ENCODE measurements around the gene IL19. TPM values are rescaled to one million over a fixed set of nuclear protein-coding genes. Genes with fewer than 3 reads are reported as not detected.
A peak's percentile ranks its signal among the peaks of the same experiment; 100 is the strongest.

IL19 gene
- total RNA-seq, 2 experiments from 2014 or later, result not detected

- POLR2A ChIA-PET, result no interaction called here
- Histone ChIP-seq H4K20me1 (ENCODE audit: insufficient read depth, low read length) (no peaks in the 10 kb centered on the region), H2AFZ (ENCODE audit: low read length) (no peak overlapping the region), H3K4me1 (ENCODE audit: insufficient read depth, low read length, poor library complexity, severe bottlenecking) (peaks cover 4% of the 10 kb centered on the region), H3K36me3 (ENCODE audit: insufficient read depth, low read length) (no peaks in the 10 kb centered on the region), H3K27ac (ENCODE audit: low read depth, low read length, poor library complexity, severe bottlenecking) (no peak overlapping the region), H3K79me2 (ENCODE audit: insufficient read depth, low read depth, low read length) (no peaks in the 10 kb centered on the region), H3K9me2 (ENCODE audit: insufficient read depth, low read length) (no peaks in the 10 kb centered on the region), H3K4me3 (ENCODE audit: low read depth, low read length, poor library complexity, severe bottlenecking) (no peak overlapping the region), H3K4me2 (ENCODE audit: low read length) (no peak overlapping the region), H3K9me3 (ENCODE audit: low read length) (no peaks in the 10 kb centered on the region)
- CTCF ChIA-PET (ENCODE audit: unreplicated experiment), result no interaction called here
- intact Hi-C loops (cut with micrococcal nuclease; ENCODE audit: unreplicated experiment), result no loop called here
- no peak for TF ChIP-seq EZH2phosphoT487 (IDR thresholded peaks at IDR 0.05; ENCODE audit: borderline replicate concordance, low read depth, low read length)
- TF ChIP-seq, protein P1, sequence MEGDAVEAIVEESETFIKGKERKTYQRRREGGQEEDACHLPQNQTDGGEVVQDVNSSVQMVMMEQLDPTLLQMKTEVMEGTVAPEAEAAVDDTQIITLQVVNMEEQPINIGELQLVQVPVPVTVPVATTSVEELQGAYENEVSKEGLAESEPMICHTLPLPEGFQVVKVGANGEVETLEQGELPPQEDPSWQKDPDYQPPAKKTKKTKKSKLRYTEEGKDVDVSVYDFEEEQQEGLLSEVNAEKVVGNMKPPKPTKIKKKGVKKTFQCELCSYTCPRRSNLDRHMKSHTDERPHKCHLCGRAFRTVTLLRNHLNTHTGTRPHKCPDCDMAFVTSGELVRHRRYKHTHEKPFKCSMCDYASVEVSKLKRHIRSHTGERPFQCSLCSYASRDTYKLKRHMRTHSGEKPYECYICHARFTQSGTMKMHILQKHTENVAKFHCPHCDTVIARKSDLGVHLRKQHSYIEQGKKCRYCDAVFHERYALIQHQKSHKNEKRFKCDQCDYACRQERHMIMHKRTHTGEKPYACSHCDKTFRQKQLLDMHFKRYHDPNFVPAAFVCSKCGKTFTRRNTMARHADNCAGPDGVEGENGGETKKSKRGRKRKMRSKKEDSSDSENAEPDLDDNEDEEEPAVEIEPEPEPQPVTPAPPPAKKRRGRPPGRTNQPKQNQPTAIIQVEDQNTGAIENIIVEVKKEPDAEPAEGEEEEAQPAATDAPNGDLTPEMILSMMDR (conservative IDR thresholded peaks at IDR 0.05; ENCODE audit: low read length), result no peak
- BruUV-seq (replicated peaks), result no TSS peak
- DNase-seq (ENCODE audit: low spot score), result no peak
These were observed 92.7 kb downstream of the IL19 start for GRCh38 chr1:206863266-206863665.

GRCh38 chr1:206864939-206865671 is 94.5 kb downstream of the IL19 start, which contains the start of gene IL20:
Gene IL20, plus strand, starts transcription at chr1:206865623. Its CDS starts 230 bp downstream, at chr1:206865853.
- intact Hi-C loops (cut with micrococcal nuclease; ENCODE audit: unreplicated experiment), result loop anchor here (5.0 kb wide), 2 partner anchors 47 to 117 kb away; no protein-coding TSS in a partner anchor
- no peak within 1 kb of the TSS for H3K4me2 ChIP-seq (ENCODE audit: low read length)
- no peak within 1 kb of the TSS for H3K27ac ChIP-seq (ENCODE audit: low read depth, low read length, poor library complexity, severe bottlenecking)
- BruUV-seq (replicated peaks), result no TSS peak
- no peaks in the 10 kb centered on the region for H3K9me3 ChIP-seq (ENCODE audit: low read length)
- H4K20me1 ChIP-seq (ENCODE audit: insufficient read depth, low read length), result no peaks in the 10 kb centered on the region
- ChIA-PET CTCF (ENCODE audit: unreplicated experiment) (interaction anchor here (1.3 kb wide), 1 partner anchor 48 kb away, joined by 3 read pairs; no protein-coding TSS in a partner anchor), POLR2A (interaction anchor here (1.0 kb wide), 1 partner anchor 117 kb away, joined by 4 read pairs; no protein-coding TSS in a partner anchor)
- DNase-seq (ENCODE audit: low spot score), result peak; percentile 69
- H3K79me2 ChIP-seq (ENCODE audit: insufficient read depth, low read depth, low read length), result no peaks in the 10 kb centered on the region
- no peaks in the 10 kb centered on the region for H3K9me2 ChIP-seq (ENCODE audit: insufficient read depth, low read length)
- H3K36me3 ChIP-seq (ENCODE audit: insufficient read depth, low read length), result no peaks in the 10 kb centered on the region
- H2AFZ ChIP-seq (ENCODE audit: low read length), result no peak within 1 kb of the TSS
- TF ChIP-seq EZH2phosphoT487 (IDR thresholded peaks at IDR 0.05; ENCODE audit: borderline replicate concordance, low read depth, low read length), result no peak
- TF ChIP-seq, protein P1 (conservative IDR thresholded peaks at IDR 0.05; ENCODE audit: low read length), result peak; percentile 89
- H3K4me3 ChIP-seq (ENCODE audit: low read depth, low read length, poor library complexity, severe bottlenecking), result no peak within 1 kb of the TSS
- H3K4me1 ChIP-seq (ENCODE audit: insufficient read depth, low read length, poor library complexity, severe bottlenecking), result no peaks in the 10 kb centered on the region

GRCh38 chr1:206866062-206866461 is 95.5 kb downstream of the IL19 start:
- CTCF ChIA-PET (ENCODE audit: unreplicated experiment), result interaction anchor here (1.3 kb wide), 1 partner anchor 47 kb away, joined by 3 read pairs; no protein-coding TSS in a partner anchor
- POLR2A ChIA-PET, result no interaction called here
- DNase-seq (ENCODE audit: low spot score), result no peak
- intact Hi-C loops (cut with micrococcal nuclease; ENCODE audit: unreplicated experiment), result loop anchor here (5.0 kb wide), 2 partner anchors 46 to 116 kb away; no protein-coding TSS in a partner anchor
- Histone ChIP-seq H3K79me2 (ENCODE audit: insufficient read depth, low read depth, low read length) (no peaks in the 10 kb centered on the region), H3K4me3 (ENCODE audit: low read depth, low read length, poor library complexity, severe bottlenecking) (no peak overlapping the region), H4K20me1 (ENCODE audit: insufficient read depth, low read length) (no peaks in the 10 kb centered on the region), H3K27ac (ENCODE audit: low read depth, low read length, poor library complexity, severe bottlenecking) (no peak overlapping the region), H3K9me2 (ENCODE audit: insufficient read depth, low read length) (no peaks in the 10 kb centered on the region), H3K4me1 (ENCODE audit: insufficient read depth, low read length, poor library complexity, severe bottlenecking) (no peaks in the 10 kb centered on the region), H3K4me2 (ENCODE audit: low read length) (no peak overlapping the region), H2AFZ (ENCODE audit: low read length) (no peak overlapping the region), H3K9me3 (ENCODE audit: low read length) (no peaks in the 10 kb centered on the region), H3K36me3 (ENCODE audit: insufficient read depth, low read length) (no peaks in the 10 kb centered on the region)
- no peak for TF ChIP-seq EZH2phosphoT487 (IDR thresholded peaks at IDR 0.05; ENCODE audit: borderline replicate concordance, low read depth, low read length)
- TF ChIP-seq, protein P1 (conservative IDR thresholded peaks at IDR 0.05; ENCODE audit: low read length), result no peak
- no TSS peak for BruUV-seq (replicated peaks)

Measured in OCI-LY7 (cell line).